ENCODE results near the gene SLC6A20. TPM values are rescaled to one million over a fixed set of nuclear protein-coding genes. Genes with fewer than 3 reads are reported as not detected.

SLC6A20 gene
- total and polyA plus RNA-seq, 2 donors = 0.42 to 2.4 TPM

DNA sequence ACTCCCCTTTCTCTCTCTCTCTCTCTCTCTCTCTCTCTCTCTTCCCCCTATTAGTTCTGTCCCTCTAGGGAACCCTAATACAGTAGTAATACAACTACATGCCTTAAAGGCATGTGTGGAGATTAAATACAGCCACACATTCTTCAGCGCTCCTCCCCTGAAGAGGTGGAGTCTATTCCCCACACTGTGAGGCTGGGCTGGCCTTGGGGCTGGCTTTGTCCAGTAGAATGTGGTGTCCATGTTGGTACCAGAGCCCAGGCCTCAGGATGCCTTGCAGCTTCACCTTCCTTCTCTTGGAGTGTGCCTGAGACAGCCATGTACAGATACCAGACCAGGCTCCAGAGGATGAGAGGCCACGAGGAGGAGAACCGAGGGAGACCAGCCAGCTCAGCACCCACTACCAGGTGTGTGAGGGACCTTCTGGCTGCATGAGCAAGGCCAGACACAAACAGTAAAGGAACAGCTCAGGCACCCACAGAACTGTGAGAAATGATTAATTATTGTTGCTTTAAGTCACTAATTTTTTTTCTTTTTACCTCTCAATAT lies 10.7 kb downstream of the SLC6A20 start:
- Histone ChIP-seq H3K36me3 (ENCODE audit: control insufficient read depth in 2 of 2, insufficient read depth in 2 of 2, low read length in 1 of 2) (no peaks in the 10 kb centered on the region), H3K4me1 (ENCODE audit: control insufficient read depth in 2 of 2, insufficient read depth in 2 of 2, low read length in 2 of 2) (peaks cover 0 to 5% of the 10 kb centered on the region in 2 donors), H3K27me3 (ENCODE audit: control insufficient read depth in 2 of 2, insufficient read depth in 1 of 2, low read length in 1 of 2) (peaks cover 0 to 2% of the 10 kb centered on the region in 2 donors), H3K27ac (ENCODE audit: low read depth in 1 of 2, low read length in 1 of 2) (no peak overlapping the region), H3K4me3 (ENCODE audit: low read length in 2 of 2) (no peak overlapping the region), H3K9me3 (ENCODE audit: control insufficient read depth in 2 of 2, insufficient read depth in 1 of 2, low read length in 1 of 2) (no peaks in the 10 kb centered on the region)
- DNase-seq (ENCODE audit: low read depth in 6 of 9, low spot score in 9 of 9) = no peak
- 95% methylated on average over 3 of the region's 3 CpGs for WGBS

DNA sequence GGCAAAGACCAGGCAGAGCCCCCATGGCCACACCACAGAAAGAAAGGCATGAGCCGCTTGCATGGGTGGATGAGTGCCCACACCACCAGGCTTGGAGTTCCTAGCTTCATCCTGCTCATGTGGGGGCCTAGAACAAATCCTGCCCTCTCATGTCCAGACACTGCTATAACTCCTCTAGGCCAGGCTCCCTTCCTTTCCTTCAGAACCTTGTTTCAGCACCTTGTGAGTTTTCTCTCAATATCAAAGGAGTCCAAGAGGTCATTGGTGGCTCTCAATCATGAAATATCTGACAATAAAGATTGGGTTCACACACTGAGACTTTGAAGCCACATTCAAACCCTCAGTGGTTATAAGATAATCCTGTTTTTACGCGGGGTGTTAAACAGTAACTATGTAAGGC lies 12.7 kb downstream of the SLC6A20 start:
- DNase-seq (ENCODE audit: low read depth in 6 of 9, low spot score in 9 of 9) = no peak
- WGBS = 98% methylated on average over 3 of the region's 3 CpGs
- Histone ChIP-seq H3K4me1 (ENCODE audit: control insufficient read depth in 2 of 2, insufficient read depth in 2 of 2, low read length in 2 of 2) (no peaks in the 10 kb centered on the region), H3K27me3 (ENCODE audit: control insufficient read depth in 2 of 2, insufficient read depth in 1 of 2, low read length in 1 of 2) (peaks cover 0 to 2% of the 10 kb centered on the region in 2 donors), H3K9me3 (ENCODE audit: control insufficient read depth in 2 of 2, insufficient read depth in 1 of 2, low read length in 1 of 2) (no peaks in the 10 kb centered on the region), H3K36me3 (ENCODE audit: control insufficient read depth in 2 of 2, insufficient read depth in 2 of 2, low read length in 1 of 2) (no peaks in the 10 kb centered on the region), H3K4me3 (ENCODE audit: low read length in 2 of 2) (no peak overlapping the region), H3K27ac (ENCODE audit: low read depth in 1 of 2, low read length in 1 of 2) (no peak overlapping the region)

DNA sequence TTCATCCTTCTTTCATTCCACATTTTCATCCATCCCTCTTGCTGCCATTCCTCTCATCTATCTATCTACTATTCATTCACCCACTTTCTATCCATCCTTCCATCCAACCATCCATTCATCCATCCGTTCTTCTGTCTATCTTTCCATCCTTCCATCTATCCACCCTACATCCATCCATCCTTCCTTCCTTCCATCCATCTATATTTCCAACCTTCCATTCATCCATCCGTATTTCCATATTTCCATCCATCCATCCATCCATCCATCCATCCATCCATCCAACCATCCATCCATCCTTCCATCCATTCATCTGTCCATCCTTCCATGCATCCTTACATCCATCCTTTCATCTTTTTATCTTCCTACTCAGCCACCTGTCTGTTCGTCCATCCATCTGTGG lies 14.0 kb downstream of the SLC6A20 start:
- Histone ChIP-seq H3K36me3 (ENCODE audit: control insufficient read depth in 2 of 2, insufficient read depth in 2 of 2, low read length in 1 of 2) (no peaks in the 10 kb centered on the region), H3K27me3 (ENCODE audit: control insufficient read depth in 2 of 2, insufficient read depth in 1 of 2, low read length in 1 of 2) (peaks cover 0 to 2% of the 10 kb centered on the region in 2 donors), H3K27ac (ENCODE audit: low read depth in 1 of 2, low read length in 1 of 2) (no peak overlapping the region), H3K4me3 (ENCODE audit: low read length in 2 of 2) (no peak overlapping the region), H3K4me1 (ENCODE audit: control insufficient read depth in 2 of 2, insufficient read depth in 2 of 2, low read length in 2 of 2) (no peaks in the 10 kb centered on the region), H3K9me3 (ENCODE audit: control insufficient read depth in 2 of 2, insufficient read depth in 1 of 2, low read length in 1 of 2) (no peaks in the 10 kb centered on the region)
- 95% methylated on average over 3 of the region's 3 CpGs for WGBS
- no peak for DNase-seq (ENCODE audit: low read depth in 6 of 9, low spot score in 9 of 9)

DNA sequence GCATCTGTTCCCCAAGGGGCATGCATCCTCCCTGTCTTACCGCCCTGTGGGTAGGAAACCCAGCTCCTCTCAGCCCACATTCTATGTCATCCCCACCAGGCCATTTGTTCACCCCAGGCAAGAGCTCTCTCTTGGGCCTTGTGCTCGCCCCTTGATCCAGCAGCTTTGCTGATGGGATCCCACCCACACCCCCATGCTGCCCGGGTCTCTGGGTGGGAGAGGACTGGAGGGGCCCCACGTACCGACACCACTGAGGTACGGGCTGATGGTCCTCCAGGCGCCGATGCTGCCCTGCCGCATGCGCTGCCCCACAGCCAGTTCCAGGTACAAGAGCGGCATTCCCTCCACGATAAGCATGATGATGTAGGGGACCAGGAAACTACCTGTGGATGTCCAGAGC lies 14.5 kb downstream of the SLC6A20 start:
- Histone ChIP-seq H3K27me3 (ENCODE audit: control insufficient read depth in 2 of 2, insufficient read depth in 1 of 2, low read length in 1 of 2) (no peaks in the 10 kb centered on the region), H3K27ac (ENCODE audit: low read depth in 1 of 2, low read length in 1 of 2) (no peak overlapping the region), H3K4me1 (ENCODE audit: control insufficient read depth in 2 of 2, insufficient read depth in 2 of 2, low read length in 2 of 2) (no peaks in the 10 kb centered on the region), H3K36me3 (ENCODE audit: control insufficient read depth in 2 of 2, insufficient read depth in 2 of 2, low read length in 1 of 2) (no peaks in the 10 kb centered on the region), H3K4me3 (ENCODE audit: low read length in 2 of 2) (no peak overlapping the region), H3K9me3 (ENCODE audit: control insufficient read depth in 2 of 2, insufficient read depth in 1 of 2, low read length in 1 of 2) (no peaks in the 10 kb centered on the region)
- WGBS = 98% methylated on average over 12 of the region's 12 CpGs
- DNase-seq (ENCODE audit: low read depth in 6 of 9, low spot score in 9 of 9) = no peak

DNA sequence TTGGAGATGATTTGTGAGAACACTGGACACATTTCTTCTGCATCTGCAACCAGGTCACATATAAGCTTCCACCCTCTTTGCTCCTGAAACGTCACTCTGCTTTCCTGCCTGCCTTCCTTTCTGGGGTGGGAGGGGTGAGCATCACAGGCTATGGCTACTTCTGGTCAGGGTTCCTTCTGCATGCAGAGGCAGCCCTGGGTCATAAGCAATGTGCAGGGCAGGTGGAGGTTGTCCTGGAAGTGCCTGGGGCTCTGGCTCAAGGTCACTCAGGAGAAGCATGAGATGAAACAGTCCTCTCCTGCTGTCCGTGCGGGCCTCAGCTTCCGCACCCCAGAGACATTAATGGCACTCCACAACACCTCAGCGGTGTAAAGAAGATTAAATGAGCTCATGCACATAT lies 15.1 kb downstream of the SLC6A20 start:
- Histone ChIP-seq H3K9me3 (ENCODE audit: control insufficient read depth in 2 of 2, insufficient read depth in 1 of 2, low read length in 1 of 2) (no peaks in the 10 kb centered on the region), H3K36me3 (ENCODE audit: control insufficient read depth in 2 of 2, insufficient read depth in 2 of 2, low read length in 1 of 2) (no peaks in the 10 kb centered on the region), H3K4me3 (ENCODE audit: low read length in 2 of 2) (no peak overlapping the region), H3K27ac (ENCODE audit: low read depth in 1 of 2, low read length in 1 of 2) (no peak overlapping the region), H3K27me3 (ENCODE audit: control insufficient read depth in 2 of 2, insufficient read depth in 1 of 2, low read length in 1 of 2) (peaks cover 0 to 3% of the 10 kb centered on the region in 2 donors), H3K4me1 (ENCODE audit: control insufficient read depth in 2 of 2, insufficient read depth in 2 of 2, low read length in 2 of 2) (no peaks in the 10 kb centered on the region)
- no peak for DNase-seq (ENCODE audit: low read depth in 6 of 9, low spot score in 9 of 9)
- 93% methylated on average over 5 of the region's 5 CpGs for WGBS

DNA sequence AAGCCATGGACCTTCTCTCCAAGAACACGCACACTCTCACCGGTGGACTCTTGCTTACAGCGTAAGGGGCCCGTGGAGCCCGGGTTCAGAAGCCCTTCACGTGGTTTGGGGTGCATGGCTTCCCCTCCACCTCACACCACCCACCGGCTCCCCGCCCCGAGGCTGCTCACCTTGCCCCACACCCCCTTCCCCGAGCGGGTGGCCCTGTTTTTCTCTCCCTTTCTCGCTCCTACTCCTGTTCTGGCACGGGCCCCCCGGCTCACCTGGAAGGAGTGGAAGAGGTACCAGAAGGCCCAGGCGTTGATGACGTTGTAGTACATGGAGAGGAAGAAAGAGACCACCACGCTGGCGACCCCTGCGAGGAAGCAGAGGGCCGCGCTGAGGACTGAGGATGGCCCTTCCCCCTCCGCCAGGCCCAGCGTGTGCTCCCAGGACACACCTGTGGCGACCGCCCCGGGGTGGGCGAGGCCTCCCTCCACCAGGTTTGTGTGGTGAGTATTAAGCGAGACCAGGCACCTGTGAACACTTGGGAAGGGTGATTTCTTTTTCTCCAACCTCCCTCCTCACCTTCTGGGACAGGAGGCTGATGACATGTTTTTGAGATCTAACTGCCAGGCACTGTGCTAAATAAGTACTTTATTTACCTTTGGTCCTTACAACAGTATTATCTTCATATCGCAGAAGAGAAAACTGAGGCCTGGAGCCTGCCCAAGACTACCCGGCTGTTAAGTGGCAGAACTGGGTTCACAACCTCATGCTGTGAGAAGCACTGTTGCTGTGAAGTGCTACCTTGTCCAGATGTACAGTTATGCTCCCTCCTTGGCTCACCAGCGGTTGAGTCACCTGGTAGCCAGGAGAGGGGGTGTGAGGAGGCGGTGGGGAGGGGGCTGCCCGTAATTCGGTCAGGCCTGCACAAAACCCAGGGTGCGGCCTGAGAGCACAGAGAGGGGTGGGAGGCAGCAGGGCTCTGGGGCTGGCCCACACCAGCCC lies 16.3 kb downstream of the SLC6A20 start:
- H3K4me3 ChIP-seq (ENCODE audit: low read length in 2 of 2) = no peak overlapping the region
- no peaks in the 10 kb centered on the region for H3K36me3 ChIP-seq (ENCODE audit: control insufficient read depth in 2 of 2, insufficient read depth in 2 of 2, low read length in 1 of 2)
- H3K27ac ChIP-seq (ENCODE audit: low read depth in 1 of 2, low read length in 1 of 2) = no peak overlapping the region
- no peak for DNase-seq (ENCODE audit: low read depth in 6 of 9, low spot score in 9 of 9)
- WGBS = 96% methylated on average over 35 of the region's 35 CpGs
- peaks cover 0 to 14% of the 10 kb centered on the region in 2 donors for H3K27me3 ChIP-seq (ENCODE audit: control insufficient read depth in 2 of 2, insufficient read depth in 1 of 2, low read length in 1 of 2)
- H3K4me1 ChIP-seq (ENCODE audit: control insufficient read depth in 2 of 2, insufficient read depth in 2 of 2, low read length in 2 of 2) = no peaks in the 10 kb centered on the region
- no peaks in the 10 kb centered on the region for H3K9me3 ChIP-seq (ENCODE audit: control insufficient read depth in 2 of 2, insufficient read depth in 1 of 2, low read length in 1 of 2)

DNA sequence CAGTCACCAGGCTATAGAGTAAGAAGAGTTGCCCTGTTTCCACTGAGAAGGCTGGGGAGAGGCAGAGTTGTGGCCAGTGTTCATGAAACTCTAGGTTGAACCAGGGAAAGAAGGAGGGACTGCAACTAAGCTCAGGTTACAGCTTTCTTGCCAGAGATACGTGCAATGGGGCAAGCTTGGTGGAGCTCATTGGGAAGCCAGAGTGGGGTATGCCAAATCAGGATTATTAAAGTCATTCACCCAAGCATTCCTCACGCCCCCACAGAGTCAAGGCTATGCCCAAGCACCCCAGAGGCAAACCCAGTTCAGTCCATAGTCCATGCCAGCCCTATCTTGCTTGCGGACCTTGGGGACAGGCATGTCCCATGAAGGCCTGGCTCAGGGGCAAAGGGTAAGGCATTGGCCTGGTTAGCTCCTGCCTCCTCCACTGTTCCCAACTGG lies 17.6 kb downstream of the SLC6A20 start:
- 81% methylated on average over 3 of the region's 3 CpGs for WGBS
- H3K27me3 ChIP-seq (ENCODE audit: control insufficient read depth in 2 of 2, insufficient read depth in 1 of 2, low read length in 1 of 2) = peaks cover 0 to 23% of the 10 kb centered on the region in 2 donors
- no peaks in the 10 kb centered on the region for H3K4me1 ChIP-seq (ENCODE audit: control insufficient read depth in 2 of 2, insufficient read depth in 2 of 2, low read length in 2 of 2)

DNA sequence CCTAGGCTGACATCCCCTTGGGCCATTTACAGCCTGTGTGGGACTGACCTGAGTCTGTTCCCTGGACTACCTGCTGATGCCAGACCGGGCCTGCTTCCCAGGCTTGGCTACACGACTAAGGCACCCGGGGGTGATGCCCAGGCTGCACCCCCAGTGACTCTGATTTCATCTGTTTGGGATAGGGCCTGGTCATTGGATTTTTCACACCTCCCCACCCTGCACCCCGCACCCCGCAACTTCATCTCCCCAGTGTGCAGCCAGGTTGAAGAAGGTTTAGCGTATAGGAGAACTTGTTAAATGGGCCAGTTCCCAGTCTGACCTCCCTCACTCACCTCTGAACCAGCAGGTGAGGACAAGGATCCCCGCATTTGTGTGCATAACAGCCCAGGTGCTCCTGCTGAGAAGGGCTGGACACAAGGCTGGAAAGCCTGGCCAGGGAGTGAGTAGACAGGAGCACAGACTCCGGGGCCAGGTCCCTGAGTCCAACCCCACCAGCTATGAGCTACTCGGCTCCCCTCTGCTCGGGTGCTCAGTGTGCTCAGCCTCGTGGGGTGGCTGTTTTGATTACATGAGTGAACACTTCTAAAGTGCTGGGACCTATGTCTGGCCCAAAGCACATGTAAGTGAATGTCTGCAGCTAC lies 18.5 kb downstream of the SLC6A20 start:
- no peak for DNase-seq (ENCODE audit: low read depth in 6 of 9, low spot score in 9 of 9)
- WGBS = 93% methylated on average over 11 of the region's 11 CpGs
- H3K4me3 ChIP-seq (ENCODE audit: low read length in 2 of 2) = no peak overlapping the region
- H3K4me1 ChIP-seq (ENCODE audit: control insufficient read depth in 2 of 2, insufficient read depth in 2 of 2, low read length in 2 of 2) = peaks cover 2 to 5% of the 10 kb centered on the region in 2 donors
- H3K9me3 ChIP-seq (ENCODE audit: control insufficient read depth in 2 of 2, insufficient read depth in 1 of 2, low read length in 1 of 2) = no peaks in the 10 kb centered on the region
- no peak overlapping the region for H3K27ac ChIP-seq (ENCODE audit: low read depth in 1 of 2, low read length in 1 of 2)
- peaks cover 0 to 23% of the 10 kb centered on the region in 2 donors for H3K27me3 ChIP-seq (ENCODE audit: control insufficient read depth in 2 of 2, insufficient read depth in 1 of 2, low read length in 1 of 2)
- H3K36me3 ChIP-seq (ENCODE audit: control insufficient read depth in 2 of 2, insufficient read depth in 2 of 2, low read length in 1 of 2) = no peaks in the 10 kb centered on the region

More for the DNA sequence above, 17.6 kb downstream of the SLC6A20 start:
- Histone ChIP-seq H3K4me3 (ENCODE audit: low read length in 2 of 2) (no peak overlapping the region), H3K9me3 (ENCODE audit: control insufficient read depth in 2 of 2, insufficient read depth in 1 of 2, low read length in 1 of 2) (no peaks in the 10 kb centered on the region), H3K36me3 (ENCODE audit: control insufficient read depth in 2 of 2, insufficient read depth in 2 of 2, low read length in 1 of 2) (no peaks in the 10 kb centered on the region), H3K27ac (ENCODE audit: low read depth in 1 of 2, low read length in 1 of 2) (no peak overlapping the region)
- DNase-seq (ENCODE audit: low read depth in 6 of 9, low spot score in 9 of 9) = no peak

Data from thymus (tissue), 11 donors.